ENCODE results near the gene ATP2B2. TPM values are rescaled to one million over a fixed set of nuclear protein-coding genes. Genes with fewer than 3 reads are reported as not detected.
"Not testable (repeated sequence)": the region's sequence is repeated elsewhere in the genome, so short reads cannot be mapped to it uniquely, and the experiment has no call there.

The ATP2B2 gene
- total and polyA plus RNA-seq, 2 experiments from 2014 or later, result 0.42 to 0.63 TPM

GRCh38 chr3:10299175-10299574, 206.2 kb downstream of the ATP2B2 start:
- ATAC-seq (no peak), DNase-seq (ENCODE audit: low spot score) (no peak)
- TF ChIP-seq POLR2AphosphoS5 (IDR thresholded peaks at IDR 0.05; ENCODE audit: low read depth), result no peak
- peak; percentile 26 to 31; a peak in 3 of 4 replicates for TF ChIP-seq CTCF (conservative IDR thresholded peaks at IDR 0.05; ENCODE audit: low read depth in 2 of 2)
- no peaks in the 10 kb centered on the region for H3K4me1 ChIP-seq (ENCODE audit: insufficient read depth)
- no peak overlapping the region for H3K4me3 ChIP-seq
- peaks cover 7% of the 10 kb centered on the region for H3K27me3 Mint-ChIP-seq (ENCODE audit: insufficient read depth, low read depth, poor library complexity)
- H3K9me3 Mint-ChIP-seq, result no peaks in the 10 kb centered on the region; the same call in 2 of the 3 replicates
- H3K27me3 ChIP-seq (ENCODE audit: insufficient read depth), result no peaks in the 10 kb centered on the region
- peaks cover 59% of the 10 kb centered on the region for H3K36me3 Mint-ChIP-seq (ENCODE audit: low read depth)
- H4K20me1 ChIP-seq (replicated peaks; ENCODE audit: insufficient read depth), result no peaks in the 10 kb centered on the region; the same call in 1 of the 2 replicates
- no peak overlapping the region for H3K27ac Mint-ChIP-seq
- no peak overlapping the region for H3K4me3 Mint-ChIP-seq
- no peak overlapping the region for H3K4me2 ChIP-seq
- H3K9me2 ChIP-seq (ENCODE audit: insufficient read depth), result no peaks in the 10 kb centered on the region
- H3K4me1 Mint-ChIP-seq, result no peaks in the 10 kb centered on the region
- no peak overlapping the region for H2AFZ ChIP-seq
- H3F3A ChIP-seq (replicated peaks; ENCODE audit: low read depth), result 0 out of 2 replicates have a peak, but pooled peaks cover 3% of the 10 kb centered on the region
- peak overlapping the region; percentile 57; the same call in 1 of the 2 replicates for H3K27ac ChIP-seq (ENCODE audit: low read depth)
- H3K36me3 ChIP-seq (ENCODE audit: insufficient read depth), result peaks cover 35% of the 10 kb centered on the region
- no peaks in the 10 kb centered on the region; the same call in 1 of the 2 replicates for H3K79me2 ChIP-seq (replicated peaks; ENCODE audit: insufficient read depth)

GRCh38 chr3:10298064-10298463, 207.3 kb downstream of the ATP2B2 start:
- H3K4me3 Mint-ChIP-seq; H3K27ac ChIP-seq (ENCODE audit: low read depth); H3K27ac Mint-ChIP-seq; ATAC-seq; H3K9me3 Mint-ChIP-seq; H3F3A ChIP-seq (replicated peaks; ENCODE audit: low read depth); H2AFZ ChIP-seq; H3K9me2 ChIP-seq (ENCODE audit: insufficient read depth); H3K4me2 ChIP-seq; H3K4me1 Mint-ChIP-seq; DNase-seq (ENCODE audit: low spot score); H3K27me3 ChIP-seq (ENCODE audit: insufficient read depth); H4K20me1 ChIP-seq (replicated peaks; ENCODE audit: insufficient read depth); H3K79me2 ChIP-seq (replicated peaks; ENCODE audit: insufficient read depth); H3K4me1 ChIP-seq (ENCODE audit: insufficient read depth); H3K27me3 Mint-ChIP-seq (ENCODE audit: insufficient read depth, low read depth, poor library complexity); H3K4me3 ChIP-seq: not testable (repeated sequence)
- peaks cover 24% of the 10 kb centered on the region for H3K36me3 ChIP-seq (ENCODE audit: insufficient read depth)
- H3K36me3 Mint-ChIP-seq (ENCODE audit: low read depth), result peaks cover 48% of the 10 kb centered on the region

GRCh38 chr3:10294030-10294586, 211.3 kb downstream of the ATP2B2 start:
- H3K27ac Mint-ChIP-seq, result no peak overlapping the region
- no peaks in the 10 kb centered on the region; the same call in 2 of the 3 replicates for H3K4me1 Mint-ChIP-seq
- Histone ChIP-seq H3K4me3 (no peak overlapping the region), H4K20me1 (replicated peaks; ENCODE audit: insufficient read depth) (no peaks in the 10 kb centered on the region), H3K9me2 (ENCODE audit: insufficient read depth) (no peaks in the 10 kb centered on the region), H3K4me1 (ENCODE audit: insufficient read depth) (no peaks in the 10 kb centered on the region), H3F3A (replicated peaks; ENCODE audit: low read depth) (no peaks in the 10 kb centered on the region), H3K36me3 (ENCODE audit: insufficient read depth) (no peaks in the 10 kb centered on the region), H3K27ac (ENCODE audit: low read depth) (no peak overlapping the region), H3K4me2 (no peak overlapping the region), H3K27me3 (ENCODE audit: insufficient read depth) (no peaks in the 10 kb centered on the region), H3K79me2 (replicated peaks; ENCODE audit: insufficient read depth) (no peaks in the 10 kb centered on the region; the same call in 1 of the 2 replicates), H2AFZ (no peak overlapping the region)
- ATAC-seq (no peak), DNase-seq (ENCODE audit: low spot score) (no peak)
- H3K36me3 Mint-ChIP-seq (ENCODE audit: low read depth), result peaks cover 13% of the 10 kb centered on the region
- no peak overlapping the region for H3K4me3 Mint-ChIP-seq
- H3K9me3 Mint-ChIP-seq, result no peaks in the 10 kb centered on the region; the same call in 2 of the 3 replicates
- no peaks in the 10 kb centered on the region for H3K27me3 Mint-ChIP-seq (ENCODE audit: insufficient read depth, low read depth, poor library complexity)
- TF ChIP-seq ZNF331 (CRISPR knock-in tag; IDR thresholded peaks at IDR 0.05; ENCODE audit: low read depth) (no peak), NANOG (IDR thresholded peaks at IDR 0.05; ENCODE audit: borderline replicate concordance) (no peak), CTCF (conservative IDR thresholded peaks at IDR 0.05; ENCODE audit: low read depth in 2 of 2) (no peak), POLR2AphosphoS5 (IDR thresholded peaks at IDR 0.05; ENCODE audit: low read depth) (no peak)
- TF ChIP-seq, protein P1, sequence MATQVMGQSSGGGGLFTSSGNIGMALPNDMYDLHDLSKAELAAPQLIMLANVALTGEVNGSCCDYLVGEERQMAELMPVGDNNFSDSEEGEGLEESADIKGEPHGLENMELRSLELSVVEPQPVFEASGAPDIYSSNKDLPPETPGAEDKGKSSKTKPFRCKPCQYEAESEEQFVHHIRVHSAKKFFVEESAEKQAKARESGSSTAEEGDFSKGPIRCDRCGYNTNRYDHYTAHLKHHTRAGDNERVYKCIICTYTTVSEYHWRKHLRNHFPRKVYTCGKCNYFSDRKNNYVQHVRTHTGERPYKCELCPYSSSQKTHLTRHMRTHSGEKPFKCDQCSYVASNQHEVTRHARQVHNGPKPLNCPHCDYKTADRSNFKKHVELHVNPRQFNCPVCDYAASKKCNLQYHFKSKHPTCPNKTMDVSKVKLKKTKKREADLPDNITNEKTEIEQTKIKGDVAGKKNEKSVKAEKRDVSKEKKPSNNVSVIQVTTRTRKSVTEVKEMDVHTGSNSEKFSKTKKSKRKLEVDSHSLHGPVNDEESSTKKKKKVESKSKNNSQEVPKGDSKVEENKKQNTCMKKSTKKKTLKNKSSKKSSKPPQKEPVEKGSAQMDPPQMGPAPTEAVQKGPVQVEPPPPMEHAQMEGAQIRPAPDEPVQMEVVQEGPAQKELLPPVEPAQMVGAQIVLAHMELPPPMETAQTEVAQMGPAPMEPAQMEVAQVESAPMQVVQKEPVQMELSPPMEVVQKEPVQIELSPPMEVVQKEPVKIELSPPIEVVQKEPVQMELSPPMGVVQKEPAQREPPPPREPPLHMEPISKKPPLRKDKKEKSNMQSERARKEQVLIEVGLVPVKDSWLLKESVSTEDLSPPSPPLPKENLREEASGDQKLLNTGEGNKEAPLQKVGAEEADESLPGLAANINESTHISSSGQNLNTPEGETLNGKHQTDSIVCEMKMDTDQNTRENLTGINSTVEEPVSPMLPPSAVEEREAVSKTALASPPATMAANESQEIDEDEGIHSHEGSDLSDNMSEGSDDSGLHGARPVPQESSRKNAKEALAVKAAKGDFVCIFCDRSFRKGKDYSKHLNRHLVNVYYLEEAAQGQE (IDR thresholded peaks at IDR 0.05; ENCODE audit: unreplicated experiment), result no peak

Measured in GM23338 (cell line).